Activated T-cell treated with anti-CD3 and anti-CD28 coated beads, Interleukin-2, amount 50 U/mL, for 4 hours (primary cell): Measurements from ENCODE around the gene TMEM43. TPM values are rescaled to one million over a fixed set of nuclear protein-coding genes. Genes with fewer than 3 reads are reported as not detected.

ENCODE experiments used
- ATAC-seq, 2 donors: fragments of 200-7000 bp; cut with Tn5 transposase; one replicate each; pipeline ENCODE4 v1.10.0; 2021
- DNase-seq: peaks from one replicate; pipeline ENCODE4 v3.0.0-alpha.2; 2020
- H3K27me3 Mint-ChIP-seq: one replicate; pipeline ENCODE4 v1.8.0; 2021; ENCODE audit warnings: low read depth, mixed read lengths
- H3K36me3 Mint-ChIP-seq: one replicate; pipeline ENCODE4 v1.8.0; 2022; ENCODE audit warnings: mixed read lengths; ENCODE audit not compliant: insufficient read depth
- H3K4me1 Mint-ChIP-seq: one replicate; pipeline ENCODE4 v1.8.0; 2021; ENCODE audit warnings: low read depth, mixed read lengths
- H3K4me3 Mint-ChIP-seq: one replicate; pipeline ENCODE4 v1.8.0; 2021; ENCODE audit warnings: mild to moderate bottlenecking, moderate library complexity, mixed read lengths
- H3K9me3 Mint-ChIP-seq: one replicate; pipeline ENCODE4 v1.8.0; 2021; ENCODE audit warnings: mixed read lengths
- total RNA-seq, 3 donors: library from RNA; stranded (reverse); gene quantifications; one replicate each; pipeline ENCODE4 v1.2.1, GENCODE V29; 2021

TMEM43 gene
- total RNA-seq, 3 donors from 2014 or later = 40.3 to 48.4 (median 45.1) TPM

GRCh38 chr3:14179114-14179465 lies 54.2 kb downstream of the TMEM43 start:
- peaks cover 68% of the 10 kb centered on the region for H3K4me1 Mint-ChIP-seq
- H3K36me3 Mint-ChIP-seq = peaks cover 22% of the 10 kb centered on the region
- H3K9me3 Mint-ChIP-seq = no peaks in the 10 kb centered on the region
- ATAC-seq (no peak), DNase-seq (no peak)
- H3K4me3 Mint-ChIP-seq = peak overlapping the region; percentile 93
- H3K27me3 Mint-ChIP-seq = no peaks in the 10 kb centered on the region

GRCh38 chr3:14179795-14180194 lies 54.9 kb downstream of the TMEM43 start:
- DNase-seq (no peak), ATAC-seq (no peak)
- Mint-ChIP-seq H3K9me3 (no peaks in the 10 kb centered on the region), H3K36me3 (peaks cover 23% of the 10 kb centered on the region), H3K4me1 (peaks cover 62% of the 10 kb centered on the region), H3K4me3 (peak overlapping the region; percentile 93), H3K27me3 (no peaks in the 10 kb centered on the region)

- Mint-ChIP-seq H3K4me1 (peaks cover 47% of the 10 kb centered on the region), H3K9me3 (no peaks in the 10 kb centered on the region), H3K36me3 (peaks cover 28% of the 10 kb centered on the region), H3K4me3 (no peak overlapping the region), H3K27me3 (no peaks in the 10 kb centered on the region)
- ATAC-seq (no peak), DNase-seq (no peak)
Measured at GRCh38 chr3:14181253-14181652, 56.4 kb downstream of the TMEM43 start.

- no peak overlapping the region for H3K4me3 Mint-ChIP-seq
- ATAC-seq = no peak
- no peaks in the 10 kb centered on the region for H3K27me3 Mint-ChIP-seq
- DNase-seq = no peak
- peaks cover 38% of the 10 kb centered on the region for H3K36me3 Mint-ChIP-seq
- peaks cover 36% of the 10 kb centered on the region for H3K4me1 Mint-ChIP-seq
- no peaks in the 10 kb centered on the region for H3K9me3 Mint-ChIP-seq
Measured at GRCh38 chr3:14183015-14183577, 58.2 kb downstream of the TMEM43 start.

GRCh38 chr3:14186854-14187458 lies 62.1 kb downstream of the TMEM43 start:
- Mint-ChIP-seq H3K4me3 (no peak overlapping the region), H3K4me1 (peaks cover 50% of the 10 kb centered on the region), H3K27me3 (no peaks in the 10 kb centered on the region), H3K9me3 (peaks cover 5% of the 10 kb centered on the region), H3K36me3 (peaks cover 68% of the 10 kb centered on the region)
- DNase-seq = no peak
- no peak for ATAC-seq

- no peak overlapping the region for H3K4me3 Mint-ChIP-seq
- H3K27me3 Mint-ChIP-seq = no peaks in the 10 kb centered on the region
- peaks cover 57% of the 10 kb centered on the region for H3K36me3 Mint-ChIP-seq
- ATAC-seq (peak; percentile 83 to 86), DNase-seq (no peak)
- peaks cover 50% of the 10 kb centered on the region for H3K4me1 Mint-ChIP-seq
- H3K9me3 Mint-ChIP-seq = peaks cover 5% of the 10 kb centered on the region
Measured at GRCh38 chr3:14188041-14188754, 63.3 kb downstream of the TMEM43 start.

Other genes starting within 250 kb of the TMEM43 start
- gene WNT7A, start 245.0 kb upstream of the TMEM43 start, total RNA-seq = under 1 TPM; 0.08 to 0.24 (median 0.10) TPM
- 10 to 100 TPM; 18.6 to 25.4 (median 24.2) TPM for gene CHCHD4, start 182 bp upstream of the TMEM43 start, total RNA-seq
- 10 to 100 TPM; 20.6 to 25.9 (median 23.5) TPM for gene XPC, start 53.5 kb downstream of the TMEM43 start, total RNA-seq
- gene LSM3, start 53.8 kb downstream of the TMEM43 start, total RNA-seq = 10 to 100 TPM; 19.8 to 21.9 (median 20.9) TPM